ENCODE results near the gene TMPRSS11A. TPM values are rescaled to one million over a fixed set of nuclear protein-coding genes. Genes with fewer than 3 reads are reported as not detected.

The TMPRSS11A gene
- total RNA-seq, 1 donor from 2014 or later = not detected

DNA sequence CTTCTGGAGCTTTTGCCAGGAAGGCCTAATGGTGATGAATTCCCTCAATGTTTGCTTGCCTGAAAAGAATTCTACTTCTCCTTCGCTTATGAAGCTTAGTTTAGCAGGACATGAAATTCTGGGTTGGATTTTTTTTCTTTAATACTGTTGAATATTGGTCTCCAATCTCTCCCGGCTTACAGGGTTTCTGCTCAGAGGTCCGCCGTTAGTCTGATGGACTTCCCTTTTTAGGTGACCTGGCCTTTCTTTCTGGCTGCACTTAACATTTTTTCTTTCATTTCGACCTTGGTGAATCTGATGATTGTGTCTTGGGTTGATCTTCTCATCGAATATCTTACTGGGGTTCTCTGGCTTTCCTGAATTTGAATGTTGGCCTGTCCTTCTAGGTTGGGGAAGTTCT lies 17.2 kb upstream of the TMPRSS11A start:
- TF ChIP-seq, protein P1, sequence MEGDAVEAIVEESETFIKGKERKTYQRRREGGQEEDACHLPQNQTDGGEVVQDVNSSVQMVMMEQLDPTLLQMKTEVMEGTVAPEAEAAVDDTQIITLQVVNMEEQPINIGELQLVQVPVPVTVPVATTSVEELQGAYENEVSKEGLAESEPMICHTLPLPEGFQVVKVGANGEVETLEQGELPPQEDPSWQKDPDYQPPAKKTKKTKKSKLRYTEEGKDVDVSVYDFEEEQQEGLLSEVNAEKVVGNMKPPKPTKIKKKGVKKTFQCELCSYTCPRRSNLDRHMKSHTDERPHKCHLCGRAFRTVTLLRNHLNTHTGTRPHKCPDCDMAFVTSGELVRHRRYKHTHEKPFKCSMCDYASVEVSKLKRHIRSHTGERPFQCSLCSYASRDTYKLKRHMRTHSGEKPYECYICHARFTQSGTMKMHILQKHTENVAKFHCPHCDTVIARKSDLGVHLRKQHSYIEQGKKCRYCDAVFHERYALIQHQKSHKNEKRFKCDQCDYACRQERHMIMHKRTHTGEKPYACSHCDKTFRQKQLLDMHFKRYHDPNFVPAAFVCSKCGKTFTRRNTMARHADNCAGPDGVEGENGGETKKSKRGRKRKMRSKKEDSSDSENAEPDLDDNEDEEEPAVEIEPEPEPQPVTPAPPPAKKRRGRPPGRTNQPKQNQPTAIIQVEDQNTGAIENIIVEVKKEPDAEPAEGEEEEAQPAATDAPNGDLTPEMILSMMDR (IDR thresholded peaks at IDR 0.05) = no peak
- H3K4me1 ChIP-seq = no peaks in the 10 kb centered on the region
- intact Hi-C loops (cut with DNase I) = no loop called here
- DNase-seq = no peak
- no peak for ATAC-seq
- no peaks in the 10 kb centered on the region for H3K36me3 ChIP-seq
- no peak overlapping the region for H3K4me3 ChIP-seq
- no peak overlapping the region for H3K27ac ChIP-seq
- no peaks in the 10 kb centered on the region for H3K27me3 ChIP-seq (ENCODE audit: low read depth)
- H3K9me3 ChIP-seq = no peaks in the 10 kb centered on the region

DNA sequence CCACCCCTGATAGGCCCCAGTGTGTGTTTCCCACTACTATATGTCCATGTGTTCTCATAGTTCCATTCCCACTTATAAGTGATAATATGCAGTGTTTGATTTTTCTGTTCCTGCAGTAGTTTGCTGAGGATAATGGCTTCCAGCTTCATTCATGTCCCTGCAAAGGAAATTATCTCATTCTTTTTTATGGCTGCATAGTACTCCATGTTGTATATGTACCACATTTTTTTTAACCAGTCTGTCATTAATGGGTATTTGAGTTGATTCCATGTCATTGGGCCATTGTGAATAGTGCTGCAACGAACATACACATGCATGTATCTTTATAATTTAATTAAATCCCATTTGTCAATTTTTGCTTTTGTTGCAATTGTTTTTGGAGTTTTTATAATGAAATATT lies 10.3 kb upstream of the TMPRSS11A start:
- H3K4me3 ChIP-seq = no peak overlapping the region
- TF ChIP-seq, protein P1 (IDR thresholded peaks at IDR 0.05) = no peak
- H3K4me1 ChIP-seq = no peaks in the 10 kb centered on the region
- peaks cover 3% of the 10 kb centered on the region for H3K9me3 ChIP-seq
- no peaks in the 10 kb centered on the region for H3K36me3 ChIP-seq
- DNase-seq (no peak), ATAC-seq (no peak)
- intact Hi-C loops (cut with DNase I) = no loop called here
- H3K27ac ChIP-seq = no peak overlapping the region
- no peaks in the 10 kb centered on the region for H3K27me3 ChIP-seq (ENCODE audit: low read depth)

DNA sequence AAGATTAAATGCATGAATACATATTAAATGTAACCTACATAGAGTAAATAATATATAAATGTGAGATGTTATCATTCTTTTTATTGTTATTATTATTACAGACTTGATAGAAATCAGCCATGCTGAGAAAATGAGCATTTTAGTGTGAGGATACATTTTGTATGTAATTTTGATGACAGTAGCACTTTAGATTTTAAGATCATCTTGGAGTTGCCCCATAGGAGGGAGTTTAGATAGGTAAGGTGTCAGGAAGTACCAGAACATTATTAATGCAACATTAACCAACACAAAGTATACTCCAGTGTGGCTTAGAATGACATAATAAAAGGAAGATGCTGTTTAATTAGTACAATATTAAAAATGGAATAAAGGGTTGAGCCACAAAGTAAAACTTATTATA lies 8.4 kb downstream of the TMPRSS11A start:
- Histone ChIP-seq H3K36me3 (no peaks in the 10 kb centered on the region), H3K4me3 (no peak overlapping the region), H3K27me3 (ENCODE audit: low read depth) (no peaks in the 10 kb centered on the region), H3K9me3 (no peaks in the 10 kb centered on the region), H3K27ac (no peak overlapping the region), H3K4me1 (no peaks in the 10 kb centered on the region)
- DNase-seq (no peak), ATAC-seq (no peak)
- intact Hi-C loops (cut with DNase I) = no loop called here
- TF ChIP-seq, protein P1 (IDR thresholded peaks at IDR 0.05) = no peak

DNA sequence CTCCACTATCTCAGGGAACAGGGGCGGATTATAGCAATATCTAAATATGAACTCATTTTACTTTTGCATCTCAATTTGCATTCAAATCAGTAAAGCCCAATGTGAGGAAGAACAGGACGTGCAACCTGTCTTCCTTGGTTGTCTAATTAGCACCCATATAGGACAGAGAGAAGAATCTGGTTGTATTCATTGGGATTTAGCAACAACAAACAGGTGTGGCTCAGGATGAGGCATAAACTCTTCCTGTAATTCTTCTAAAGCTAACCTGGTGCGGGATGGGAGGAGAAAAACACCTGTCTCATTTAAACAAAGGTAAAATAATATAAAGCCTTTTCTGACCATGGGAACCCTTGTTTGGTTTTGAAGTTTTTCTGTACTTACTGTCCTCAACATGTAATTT lies 22.2 kb downstream of the TMPRSS11A start:
- H3K4me3 ChIP-seq = no peak overlapping the region
- ATAC-seq = no peak
- H3K27ac ChIP-seq = no peak overlapping the region
- intact Hi-C loops (cut with DNase I) = no loop called here
- H3K9me3 ChIP-seq = no peaks in the 10 kb centered on the region
- H3K4me1 ChIP-seq = no peaks in the 10 kb centered on the region
- H3K27me3 ChIP-seq (ENCODE audit: low read depth) = no peaks in the 10 kb centered on the region
- DNase-seq = no peak
- H3K36me3 ChIP-seq = no peaks in the 10 kb centered on the region
- TF ChIP-seq, protein P1 (IDR thresholded peaks at IDR 0.05) = no peak

DNA sequence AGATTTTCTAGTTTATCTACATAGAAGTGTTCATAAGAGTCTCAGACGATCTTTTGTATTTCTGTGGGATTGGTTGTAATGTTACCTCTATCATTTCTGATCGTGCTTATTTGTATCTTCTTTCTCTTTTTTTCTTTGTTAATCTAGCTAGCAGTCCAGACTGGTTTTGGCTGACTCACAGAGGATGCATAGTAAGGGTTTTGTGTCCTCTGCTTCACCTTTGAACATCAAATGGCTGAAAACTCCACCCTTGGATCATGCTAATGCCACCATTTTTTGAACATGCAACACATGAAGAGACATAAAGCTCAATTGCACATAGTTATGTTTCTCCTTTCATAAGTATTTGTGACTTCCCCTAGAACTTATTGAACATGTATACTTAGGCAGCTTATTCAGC lies 22.8 kb downstream of the TMPRSS11A start:
- H3K27me3 ChIP-seq (ENCODE audit: low read depth) = no peaks in the 10 kb centered on the region
- DNase-seq = no peak
- ATAC-seq = no peak
- H3K9me3 ChIP-seq = no peaks in the 10 kb centered on the region
- no peak overlapping the region for H3K27ac ChIP-seq
- no peaks in the 10 kb centered on the region for H3K36me3 ChIP-seq
- intact Hi-C loops (cut with DNase I) = no loop called here
- H3K4me3 ChIP-seq = no peak overlapping the region
- TF ChIP-seq, protein P1 (IDR thresholded peaks at IDR 0.05) = no peak
- no peaks in the 10 kb centered on the region for H3K4me1 ChIP-seq

DNA sequence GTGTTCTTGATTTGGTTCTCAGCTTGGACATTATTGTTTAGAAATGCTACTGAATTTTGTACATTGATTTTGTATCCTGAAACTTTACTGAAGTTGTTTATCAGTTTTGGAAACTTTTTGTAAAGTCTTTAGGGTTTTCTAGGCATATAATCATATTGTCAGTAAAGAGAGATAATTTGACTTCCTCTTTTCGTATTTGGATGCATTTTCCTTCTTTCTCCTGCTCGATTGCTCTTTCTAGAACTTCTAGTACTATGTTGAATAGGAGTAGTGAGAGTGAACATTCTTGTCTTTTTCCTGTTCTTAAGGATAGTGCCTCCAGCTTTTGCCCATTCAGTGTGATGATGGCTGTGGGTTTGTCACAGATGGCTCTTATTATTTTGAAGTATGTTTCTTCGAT lies 24.1 kb downstream of the TMPRSS11A start:
- no peak overlapping the region for H3K27ac ChIP-seq
- TF ChIP-seq, protein P1 (IDR thresholded peaks at IDR 0.05) = no peak
- no peak overlapping the region for H3K4me3 ChIP-seq
- H3K27me3 ChIP-seq (ENCODE audit: low read depth) = no peaks in the 10 kb centered on the region
- ATAC-seq (no peak), DNase-seq (no peak)
- no peaks in the 10 kb centered on the region for H3K9me3 ChIP-seq
- intact Hi-C loops (cut with DNase I) = no loop called here
- no peaks in the 10 kb centered on the region for H3K4me1 ChIP-seq
- no peaks in the 10 kb centered on the region for H3K36me3 ChIP-seq
